ENCODE data around the gene DDX17. TPM values are rescaled to one million over a fixed set of nuclear protein-coding genes. Genes with fewer than 3 reads are reported as not detected.

The DDX17 gene
- total and polyA plus RNA-seq, 9 of the 15 experiments (the other 6 are each of a cell fraction or from before 2014, with no cell fraction given): 17.6 to 421 (median 189) TPM

DNA sequence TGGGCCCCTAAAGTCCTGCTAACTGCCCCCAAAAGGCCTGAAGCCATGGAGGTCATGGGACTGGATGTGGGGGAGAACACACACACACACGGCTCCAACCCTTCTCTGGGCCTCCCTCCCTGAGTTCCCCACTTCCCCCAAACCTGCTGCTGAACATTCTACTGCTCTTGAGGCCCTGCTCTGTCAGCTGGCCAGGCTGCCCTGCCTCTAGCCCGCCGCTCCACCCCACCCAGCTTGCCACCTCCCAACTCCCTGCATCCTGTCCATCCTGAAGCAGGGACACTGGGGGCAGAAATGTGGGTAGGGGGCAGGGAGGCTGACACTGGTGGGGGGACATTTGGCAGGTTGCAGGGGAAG lies 52.1 kb downstream of the DDX17 start:
- in situ Hi-C loops (cut with MboI) (no loop called here), intact Hi-C loops (cut with micrococcal nuclease) (no loop called here)
- Histone ChIP-seq H3K4me1 (replicated peaks in 1 of 2; ENCODE audit: control insufficient read depth in 2 of 2, insufficient read depth in 2 of 2, low read length in 2 of 2) (peaks cover 0 to 35% of the 10 kb centered on the region in 2 experiments; a peak in 3 of 5 replicates), H3K27me3 (ENCODE audit: control insufficient read depth in 2 of 2, insufficient read depth in 2 of 2, low read length in 2 of 2) (no peaks in the 10 kb centered on the region; a peak in 1 of 5 replicates), H4K20me1 (replicated peaks; ENCODE audit: control insufficient read depth, insufficient read depth, low read length) (peaks cover 11% of the 10 kb centered on the region; the same call in 1 of the 2 replicates), H3K36me3 (ENCODE audit: control insufficient read depth, insufficient read depth, low read length) (no peaks in the 10 kb centered on the region), H3K4me3 (no peak overlapping the region), H2AFZ (ENCODE audit: low read depth, low read length) (no peak overlapping the region), H3K9ac (ENCODE audit: insufficient read depth in 1 of 2, low read depth in 2 of 2, low read length in 2 of 2) (no peak overlapping the region; a peak in 1 of 4 replicates), H3K27ac (ENCODE audit: extremely low read depth, low read depth, low read length) (no peak overlapping the region), H3K79me2 (ENCODE audit: control insufficient read depth, insufficient read depth, low read length) (no peaks in the 10 kb centered on the region), H3K4me2 (ENCODE audit: insufficient read depth, low read length) (no peak overlapping the region), H3K9me3 (replicated peaks; ENCODE audit: control insufficient read depth, insufficient read depth, low read depth, low read length) (no peaks in the 10 kb centered on the region), H3K9me1 (ENCODE audit: control insufficient read depth, insufficient read depth, low read length) (no peaks in the 10 kb centered on the region)
- POLR2A ChIA-PET: interaction anchor here (0.6 kb wide), 1 partner anchor 970 kb away, joined by 3 read pairs; no protein-coding TSS in a partner anchor
- DNase-seq (ENCODE audit: extremely low read depth in 1 of 4, low spot score in 3 of 4) (no peak), FAIRE-seq (no peak), ATAC-seq (no peak)
- 64% methylated on average over 2 of the region's 3 CpGs for WGBS (ENCODE audit: insufficient coverage, low coverage, missing lambda C conversion rate)
- no TSS peak for BruUV-seq (replicated peaks)
- no peak for TF ChIP-seq RFX7 (CRISPR knock-in tag; IDR thresholded peaks at IDR 0.05)
- TF ChIP-seq, protein P1, sequence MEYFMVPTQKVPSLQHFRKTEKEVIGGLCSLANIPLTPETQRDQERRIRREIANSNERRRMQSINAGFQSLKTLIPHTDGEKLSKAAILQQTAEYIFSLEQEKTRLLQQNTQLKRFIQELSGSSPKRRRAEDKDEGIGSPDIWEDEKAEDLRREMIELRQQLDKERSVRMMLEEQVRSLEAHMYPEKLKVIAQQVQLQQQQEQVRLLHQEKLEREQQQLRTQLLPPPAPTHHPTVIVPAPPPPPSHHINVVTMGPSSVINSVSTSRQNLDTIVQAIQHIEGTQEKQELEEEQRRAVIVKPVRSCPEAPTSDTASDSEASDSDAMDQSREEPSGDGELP (CRISPR knock-in tag; IDR thresholded peaks at IDR 0.05; ENCODE audit: borderline replicate concordance): peak; percentile 29; the same call in 1 of the 2 replicates
- CTCF ChIA-PET (ENCODE audit: low intra/inter-chr PET ratio): no interaction called here

GRCh38 chr22:38453066-38453672 lies 52.9 kb downstream of the DDX17 start:
- ATAC-seq: no peak
- peaks cover 11% of the 10 kb centered on the region; the same call in 1 of the 2 replicates for H4K20me1 ChIP-seq (replicated peaks; ENCODE audit: control insufficient read depth, insufficient read depth, low read length)
- no peak overlapping the region for H3K27ac ChIP-seq (ENCODE audit: extremely low read depth, low read depth, low read length)
- H3K79me2 ChIP-seq (ENCODE audit: control insufficient read depth, insufficient read depth, low read length): no peaks in the 10 kb centered on the region
- in situ Hi-C loops (cut with MboI): no loop called here
- no peaks in the 10 kb centered on the region for H3K9me3 ChIP-seq (replicated peaks; ENCODE audit: control insufficient read depth, insufficient read depth, low read depth, low read length)
- ChIA-PET CTCF (ENCODE audit: low intra/inter-chr PET ratio) (interaction anchor here (0.6 kb wide), 1 partner anchor 46 kb away, joined by 4 read pairs; no protein-coding TSS in a partner anchor), POLR2A (interaction anchor here (0.7 to 1.4 kb wide), 3 partner anchors 9 to 1156 kb away, joined by 3 to 4 read pairs (median 3); no protein-coding TSS in a partner anchor)
- intact Hi-C loops (cut with micrococcal nuclease): no loop called here
- DNase-seq (ENCODE audit: extremely low read depth in 1 of 4, low spot score in 3 of 4): no peak
- TF ChIP-seq RBM25 (IDR thresholded peaks at IDR 0.05; ENCODE audit: low read depth, low read length, severe bottlenecking): peak; percentile 79
- 0 out of 2 replicates have a peak, but pooled peaks have one; percentile 66 for TF ChIP-seq BCOR (IDR thresholded peaks at IDR 0.05)
- TF ChIP-seq ADNP (tag; IDR thresholded peaks at IDR 0.05): 0 out of 2 replicates have a peak, but pooled peaks have one; percentile 24
- peak; percentile 80 for TF ChIP-seq ZFP36 (IDR thresholded peaks at IDR 0.05; ENCODE audit: low read depth, low read length, partially characterized antibody)
- no peak for TF ChIP-seq SP1 (CRISPR knock-in tag; IDR thresholded peaks at IDR 0.05)
- WGBS (ENCODE audit: insufficient coverage, low coverage, missing lambda C conversion rate): 44% methylated on average over 9 of the region's 11 CpGs
- no peak for FAIRE-seq
- no peaks in the 10 kb centered on the region for H3K36me3 ChIP-seq (ENCODE audit: control insufficient read depth, insufficient read depth, low read length)
- peaks cover 0 to 39% of the 10 kb centered on the region in 2 experiments; a peak in 3 of 5 replicates for H3K4me1 ChIP-seq (replicated peaks in 1 of 2; ENCODE audit: control insufficient read depth in 2 of 2, insufficient read depth in 2 of 2, low read length in 2 of 2)
- no TSS peak for BruUV-seq (replicated peaks)
- no peak overlapping the region for H2AFZ ChIP-seq (ENCODE audit: low read depth, low read length)
- no peaks in the 10 kb centered on the region for H3K9me1 ChIP-seq (ENCODE audit: control insufficient read depth, insufficient read depth, low read length)
- no peaks in the 10 kb centered on the region; a peak in 1 of 5 replicates for H3K27me3 ChIP-seq (ENCODE audit: control insufficient read depth in 2 of 2, insufficient read depth in 2 of 2, low read length in 2 of 2)
- no peak overlapping the region for H3K9ac ChIP-seq (ENCODE audit: insufficient read depth in 1 of 2, low read depth in 2 of 2, low read length in 2 of 2)
- no peak overlapping the region for H3K4me3 ChIP-seq
- no peak overlapping the region for H3K4me2 ChIP-seq (ENCODE audit: insufficient read depth, low read length)
